Vagina (tissue), 2 donors: ENCODE results near the gene LENG8.

ENCODE experiments used
- POLR2A ChIP-seq, 2 donors: fragments of 450-650 bp; IDR thresholded peaks; one replicate each; pipeline ENCODE4 v1.6.1; 2017; ENCODE audit warnings: antibody characterized with exemption in 2 of 2, mild to moderate bottlenecking in 2 of 2, moderate library complexity in 2 of 2
- POLR2AphosphoS5 ChIP-seq, 2 donors: sonication (generic); formaldehyde crosslinking; IDR thresholded peaks; one replicate each; pipeline ENCODE4 v1.9.0; 2017; ENCODE audit warnings: antibody characterized with exemption in 2 of 2, mild to moderate bottlenecking in 2 of 2, low read depth in 1 of 2; ENCODE audit not compliant: insufficient read depth in 1 of 2
- TF ChIP-seq, protein P1 (sequence below), 3 experiments: fragments of 450-650 bp in 2 of 3; fragments of 200-600 bp in 1 of 3; sonication (generic) in 1 of 3; IDR thresholded peaks; one replicate each; pipeline ENCODE4 v1.5.1; 2017 to 2019; ENCODE audit warnings: antibody characterized with exemption in 3 of 3, mild to moderate bottlenecking in 2 of 3, moderate library complexity in 2 of 3

DNA sequence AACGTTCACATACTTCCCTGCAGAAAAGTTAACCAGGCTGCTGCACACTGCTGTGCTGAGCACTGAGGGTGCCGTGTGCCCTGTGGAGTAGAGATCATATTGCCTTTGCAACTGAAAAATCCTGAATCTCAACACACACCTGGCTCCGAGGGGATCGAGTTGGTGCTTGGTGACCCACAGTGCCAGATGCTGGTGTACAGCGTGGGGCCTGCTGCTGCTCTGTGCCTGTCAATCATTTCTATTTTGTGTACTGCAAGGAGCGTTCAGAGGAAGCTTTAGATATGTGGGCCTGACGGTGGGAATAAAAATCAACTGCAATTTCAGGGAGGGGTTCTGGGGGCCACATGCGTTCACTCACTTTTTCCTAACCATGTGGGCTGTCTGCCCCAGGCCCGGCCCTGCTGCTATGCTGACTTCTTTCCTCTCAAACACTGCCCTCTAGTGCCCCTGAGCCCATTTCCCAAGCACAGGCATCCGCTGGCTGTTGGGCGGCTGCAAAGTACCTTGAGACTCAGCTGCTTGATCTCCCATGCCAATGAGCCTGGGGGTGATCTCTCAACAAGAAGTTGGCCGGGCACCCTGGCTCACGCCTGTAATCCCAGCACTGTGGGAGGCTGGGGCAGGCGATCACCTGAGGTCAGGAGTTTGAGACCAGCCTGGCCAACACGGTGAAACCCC is 9.7 kb upstream of the LENG8 start:
- TF ChIP-seq POLR2A (IDR thresholded peaks at IDR 0.05) (no peak), POLR2AphosphoS5 (IDR thresholded peaks at IDR 0.05; ENCODE audit: insufficient read depth in 1 of 2, low read depth in 1 of 2) (no peak)
- TF ChIP-seq, protein P1, sequence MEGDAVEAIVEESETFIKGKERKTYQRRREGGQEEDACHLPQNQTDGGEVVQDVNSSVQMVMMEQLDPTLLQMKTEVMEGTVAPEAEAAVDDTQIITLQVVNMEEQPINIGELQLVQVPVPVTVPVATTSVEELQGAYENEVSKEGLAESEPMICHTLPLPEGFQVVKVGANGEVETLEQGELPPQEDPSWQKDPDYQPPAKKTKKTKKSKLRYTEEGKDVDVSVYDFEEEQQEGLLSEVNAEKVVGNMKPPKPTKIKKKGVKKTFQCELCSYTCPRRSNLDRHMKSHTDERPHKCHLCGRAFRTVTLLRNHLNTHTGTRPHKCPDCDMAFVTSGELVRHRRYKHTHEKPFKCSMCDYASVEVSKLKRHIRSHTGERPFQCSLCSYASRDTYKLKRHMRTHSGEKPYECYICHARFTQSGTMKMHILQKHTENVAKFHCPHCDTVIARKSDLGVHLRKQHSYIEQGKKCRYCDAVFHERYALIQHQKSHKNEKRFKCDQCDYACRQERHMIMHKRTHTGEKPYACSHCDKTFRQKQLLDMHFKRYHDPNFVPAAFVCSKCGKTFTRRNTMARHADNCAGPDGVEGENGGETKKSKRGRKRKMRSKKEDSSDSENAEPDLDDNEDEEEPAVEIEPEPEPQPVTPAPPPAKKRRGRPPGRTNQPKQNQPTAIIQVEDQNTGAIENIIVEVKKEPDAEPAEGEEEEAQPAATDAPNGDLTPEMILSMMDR (IDR thresholded peaks at IDR 0.05): no peak
